ENCODE data around the gene FILIP1. TPM values are rescaled to one million over a fixed set of nuclear protein-coding genes. Genes with fewer than 3 reads are reported as not detected.

The FILIP1 gene
- total RNA-seq, 1 experiment from 2014 or later = 2.9 TPM

GRCh38 chr6:75284632-75285282 is 208.8 kb downstream of the FILIP1 start, which contains the start of gene TMEM30A (continued):
- TF ChIP-seq JAZF1 (CRISPR knock-in tag; IDR thresholded peaks at IDR 0.05) = no peak
- peak; percentile 89 for TF ChIP-seq USF2 (CRISPR knock-in tag; IDR thresholded peaks at IDR 0.05)
- no peak for TF ChIP-seq PRRX2 (CRISPR knock-in tag; IDR thresholded peaks at IDR 0.05)
- TF ChIP-seq MAX (CRISPR knock-in tag; IDR thresholded peaks at IDR 0.05) = peak; percentile 83
- no peak for TF ChIP-seq ZSCAN18 (CRISPR knock-in tag; IDR thresholded peaks at IDR 0.05)
- TF ChIP-seq ATF1 (CRISPR knock-in tag; IDR thresholded peaks at IDR 0.05) = no peak
- no peak for TF ChIP-seq CDX4 (CRISPR knock-in tag; IDR thresholded peaks at IDR 0.05; ENCODE audit: borderline replicate concordance)
- TF ChIP-seq AR (CRISPR knock-in tag; IDR thresholded peaks at IDR 0.05) = no peak
- no peak for TF ChIP-seq MXD4 (CRISPR knock-in tag; IDR thresholded peaks at IDR 0.05; ENCODE audit: borderline replicate concordance)

GRCh38 chr6:75283907-75284631 is 209.5 kb downstream of the FILIP1 start:
- Mint-ChIP-seq H3K36me3 (no peaks in the 10 kb centered on the region), H3K4me3 (no peak overlapping the region), H3K27ac (no peak overlapping the region), H3K4me1 (peaks cover 40% of the 10 kb centered on the region), H3K9me3 (no peaks in the 10 kb centered on the region), H3K27me3 (ENCODE audit: low read depth) (no peaks in the 10 kb centered on the region)
- ATAC-seq (peak; percentile 23), DNase-seq (ENCODE audit: low spot score) (peak; percentile 36)
- CTCF ChIA-PET = interaction anchor here (0.9 to 2.2 kb wide), 2 partner anchors 13 to 16 kb away, joined by 3 to 8 read pairs; no protein-coding TSS in a partner anchor
- TF ChIP-seq USF1 (CRISPR knock-in tag; IDR thresholded peaks at IDR 0.05) (no peak), ELF4 (CRISPR knock-in tag; IDR thresholded peaks at IDR 0.05; ENCODE audit: low read depth) (no peak), ARID4B (CRISPR knock-in tag; IDR thresholded peaks at IDR 0.05; ENCODE audit: borderline replicate concordance) (peak; percentile 11; the same call in 1 of the 2 replicates), KAT7 (CRISPR knock-in tag; IDR thresholded peaks at IDR 0.05; ENCODE audit: borderline replicate concordance) (peak; percentile 92; the same call in 1 of the 2 replicates), OVOL2 (CRISPR knock-in tag; IDR thresholded peaks at IDR 0.05; ENCODE audit: borderline replicate concordance) (no peak), PRDM15 (CRISPR knock-in tag; IDR thresholded peaks at IDR 0.05) (peak; percentile 86)
- POLR2A ChIA-PET = interaction anchor here (0.7 to 1.9 kb wide), 5 partner anchors 9 to 287 kb away, joined by 3 to 12 read pairs (median 8); partner anchors contain the start of gene COX7A2
